AG04449 (cell line): ENCODE measurements around the gene TAPT1.

ENCODE experiments used
- CTCF ChIA-PET: fragments of 350-600 bp; formaldehyde crosslinking; extraction: SDS; loops from one replicate; lab custom pipeline; 2021; ENCODE audit warnings: antibody characterized with exemption; lab: Yijun Ruan, JAX
- POLR2A ChIA-PET: fragments of 400-600, 350-600 bp; formaldehyde crosslinking; extraction: SDS; loops from one replicate; lab custom pipeline; 2020; ENCODE audit warnings: antibody characterized with exemption, inconsistent platforms; lab: Yijun Ruan, JAX
- DNase-seq: peaks from one replicate; pipeline ENCODE4 v3.0.0-alpha.2; 2010; ENCODE audit warnings: low read depth, low spot score
- H3K4me3 ChIP-seq: 2 replicates; pipeline ENCODE4 v1.5.1; 2011; ENCODE audit warnings: low read depth, mild to moderate bottlenecking, control low read depth, low read length
- TF ChIP-seq, protein P1 (sequence below): IDR thresholded peaks from one replicate; pipeline ENCODE4 v1.5.1; 2011; ENCODE audit warnings: mild to moderate bottlenecking, moderate library complexity, low read length, control low read depth, inconsistent platforms; ENCODE audit not compliant: insufficient read depth; ENCODE audit errors: missing control alignments

TAPT1 gene

DNA sequence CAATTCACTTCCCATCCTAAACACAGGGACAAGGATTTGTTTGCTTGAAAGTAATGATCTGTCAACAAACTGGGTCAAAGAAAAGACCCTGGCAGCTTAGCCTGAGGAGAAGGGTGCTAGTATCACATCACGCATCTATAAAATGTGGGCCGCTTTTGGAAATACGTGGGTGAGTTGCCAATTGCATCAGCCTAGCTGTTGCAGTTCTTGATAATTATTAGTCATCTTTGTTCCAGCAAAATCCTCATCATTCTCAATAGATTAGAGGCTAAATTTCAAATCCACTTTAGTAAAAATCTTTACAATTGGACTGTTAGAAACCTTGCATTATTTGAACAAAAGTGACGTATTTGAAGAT, 33.6 kb upstream of the TAPT1 start:
- ChIA-PET POLR2A (no interaction called here), CTCF (interaction anchor here (0.9 to 1.7 kb wide), 2 partner anchors 63 to 296 kb away, joined by 3 read pairs; no protein-coding TSS in a partner anchor)
- TF ChIP-seq, protein P1, sequence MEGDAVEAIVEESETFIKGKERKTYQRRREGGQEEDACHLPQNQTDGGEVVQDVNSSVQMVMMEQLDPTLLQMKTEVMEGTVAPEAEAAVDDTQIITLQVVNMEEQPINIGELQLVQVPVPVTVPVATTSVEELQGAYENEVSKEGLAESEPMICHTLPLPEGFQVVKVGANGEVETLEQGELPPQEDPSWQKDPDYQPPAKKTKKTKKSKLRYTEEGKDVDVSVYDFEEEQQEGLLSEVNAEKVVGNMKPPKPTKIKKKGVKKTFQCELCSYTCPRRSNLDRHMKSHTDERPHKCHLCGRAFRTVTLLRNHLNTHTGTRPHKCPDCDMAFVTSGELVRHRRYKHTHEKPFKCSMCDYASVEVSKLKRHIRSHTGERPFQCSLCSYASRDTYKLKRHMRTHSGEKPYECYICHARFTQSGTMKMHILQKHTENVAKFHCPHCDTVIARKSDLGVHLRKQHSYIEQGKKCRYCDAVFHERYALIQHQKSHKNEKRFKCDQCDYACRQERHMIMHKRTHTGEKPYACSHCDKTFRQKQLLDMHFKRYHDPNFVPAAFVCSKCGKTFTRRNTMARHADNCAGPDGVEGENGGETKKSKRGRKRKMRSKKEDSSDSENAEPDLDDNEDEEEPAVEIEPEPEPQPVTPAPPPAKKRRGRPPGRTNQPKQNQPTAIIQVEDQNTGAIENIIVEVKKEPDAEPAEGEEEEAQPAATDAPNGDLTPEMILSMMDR, result no peak
- no peak for DNase-seq
- H3K4me3 ChIP-seq, result no peak overlapping the region

DNA sequence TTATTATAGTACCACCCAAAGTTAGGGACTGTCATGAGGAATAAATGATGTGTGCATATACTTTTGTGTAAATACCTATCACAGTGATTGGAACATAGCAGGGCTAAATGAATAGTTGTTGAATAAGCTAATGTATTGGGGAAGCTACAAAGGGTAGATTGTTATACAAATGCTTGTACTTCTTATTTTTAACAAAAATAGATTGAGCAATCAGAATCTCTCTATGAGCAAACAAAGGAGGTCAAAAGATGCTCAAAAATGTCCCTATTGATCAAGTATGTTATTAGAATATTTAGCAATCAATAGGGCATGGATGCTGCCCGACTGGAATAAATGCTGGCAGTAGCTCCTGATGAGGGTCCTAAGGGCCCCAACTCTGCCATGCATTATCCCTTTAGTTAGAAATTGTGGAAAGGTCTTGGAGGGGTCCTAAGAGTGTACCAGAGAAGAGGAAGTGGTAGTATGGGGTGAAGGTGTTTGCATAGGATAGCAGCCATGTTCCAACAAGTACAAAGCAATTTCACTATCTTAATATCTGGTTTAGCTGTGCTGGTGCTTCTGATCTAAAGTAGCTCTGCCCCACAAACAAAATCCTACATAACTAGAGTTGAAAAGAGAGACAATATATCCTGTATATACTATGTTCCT, 33.1 kb upstream of the TAPT1 start:
- CTCF ChIA-PET, result interaction anchor here (0.6 to 1.7 kb wide), 4 partner anchors 54 to 295 kb away, joined by 3 to 4 read pairs (median 3); no protein-coding TSS in a partner anchor
- POLR2A ChIA-PET, result no interaction called here
- no peak overlapping the region for H3K4me3 ChIP-seq
- TF ChIP-seq, protein P1, result no peak
- DNase-seq, result no peak

DNA sequence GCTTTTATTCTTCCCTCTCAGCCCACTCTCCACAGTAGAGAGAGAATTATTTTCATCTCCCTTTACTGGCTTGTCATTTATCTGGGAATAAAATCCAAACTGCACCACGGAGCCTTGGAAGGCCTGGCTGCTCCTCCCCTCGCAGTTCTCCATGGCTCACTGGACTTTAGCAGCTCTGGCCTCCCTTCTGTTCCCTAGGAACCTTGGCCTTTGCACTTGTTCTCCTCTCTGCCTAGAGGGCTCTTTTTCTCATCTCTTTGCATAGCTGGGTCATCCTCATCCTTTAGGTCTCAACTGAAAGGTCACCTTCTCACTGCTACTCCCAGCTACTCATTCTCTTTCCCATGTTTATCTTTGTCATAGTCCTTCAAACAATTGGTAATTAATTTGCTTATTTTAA, 31.3 kb upstream of the TAPT1 start:
- POLR2A ChIA-PET, result no interaction called here
- no peak overlapping the region for H3K4me3 ChIP-seq
- CTCF ChIA-PET, result interaction anchor here (0.7 kb wide), 1 partner anchor 1189 kb away, joined by 3 read pairs; no protein-coding TSS in a partner anchor
- TF ChIP-seq, protein P1, result no peak
- DNase-seq, result no peak

DNA sequence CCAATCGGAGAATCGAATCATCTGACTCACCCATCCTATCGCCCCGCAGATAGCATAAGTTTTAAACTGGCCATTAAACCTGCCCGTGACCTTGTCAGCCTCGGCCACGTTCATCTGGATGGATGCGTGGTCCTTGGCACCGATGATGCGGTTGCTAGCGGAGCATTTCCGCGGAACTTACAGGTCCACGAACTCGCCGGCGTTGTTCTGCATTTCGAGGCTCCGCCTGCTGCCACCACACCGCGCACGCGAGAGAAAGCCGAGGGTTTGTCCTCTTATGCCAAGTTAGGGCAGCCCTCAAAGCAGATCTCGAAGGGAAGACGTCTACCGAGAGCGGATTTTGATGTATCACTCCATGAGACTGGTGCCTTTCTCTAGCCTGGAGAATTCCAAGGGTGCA, 30.1 kb upstream of the TAPT1 start:
- CTCF ChIA-PET, result interaction anchor here (0.7 to 1.7 kb wide), 3 partner anchors 8 to 51 kb away, joined by 3 to 8 read pairs (median 3); no protein-coding TSS in a partner anchor
- DNase-seq, result no peak
- POLR2A ChIA-PET, result no interaction called here
- no peak overlapping the region for H3K4me3 ChIP-seq
- TF ChIP-seq, protein P1, result no peak

DNA sequence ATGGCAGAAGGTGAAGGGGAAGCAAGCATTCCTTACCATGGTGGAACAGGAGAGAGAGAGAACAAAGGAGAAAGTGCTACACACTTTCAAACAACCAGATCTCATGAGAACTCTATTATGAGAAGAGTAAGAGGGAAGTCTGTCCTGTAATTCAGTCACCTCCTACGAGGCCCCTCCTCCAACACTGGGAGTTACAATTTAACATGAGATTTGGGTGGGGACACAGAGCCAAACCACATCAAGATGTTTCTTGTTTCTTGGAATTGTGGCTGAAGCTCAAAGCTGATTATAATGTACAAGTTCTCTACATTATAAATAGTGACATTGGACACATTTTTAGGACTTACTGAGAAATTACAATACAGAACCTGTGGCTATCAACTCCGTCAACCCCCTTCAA, 29.5 kb upstream of the TAPT1 start:
- TF ChIP-seq, protein P1, result no peak
- DNase-seq, result no peak
- POLR2A ChIA-PET, result no interaction called here
- H3K4me3 ChIP-seq, result no peak overlapping the region
- CTCF ChIA-PET, result interaction anchor here (0.7 to 1.7 kb wide), 3 partner anchors 9 to 50 kb away, joined by 3 to 8 read pairs (median 3); no protein-coding TSS in a partner anchor

DNA sequence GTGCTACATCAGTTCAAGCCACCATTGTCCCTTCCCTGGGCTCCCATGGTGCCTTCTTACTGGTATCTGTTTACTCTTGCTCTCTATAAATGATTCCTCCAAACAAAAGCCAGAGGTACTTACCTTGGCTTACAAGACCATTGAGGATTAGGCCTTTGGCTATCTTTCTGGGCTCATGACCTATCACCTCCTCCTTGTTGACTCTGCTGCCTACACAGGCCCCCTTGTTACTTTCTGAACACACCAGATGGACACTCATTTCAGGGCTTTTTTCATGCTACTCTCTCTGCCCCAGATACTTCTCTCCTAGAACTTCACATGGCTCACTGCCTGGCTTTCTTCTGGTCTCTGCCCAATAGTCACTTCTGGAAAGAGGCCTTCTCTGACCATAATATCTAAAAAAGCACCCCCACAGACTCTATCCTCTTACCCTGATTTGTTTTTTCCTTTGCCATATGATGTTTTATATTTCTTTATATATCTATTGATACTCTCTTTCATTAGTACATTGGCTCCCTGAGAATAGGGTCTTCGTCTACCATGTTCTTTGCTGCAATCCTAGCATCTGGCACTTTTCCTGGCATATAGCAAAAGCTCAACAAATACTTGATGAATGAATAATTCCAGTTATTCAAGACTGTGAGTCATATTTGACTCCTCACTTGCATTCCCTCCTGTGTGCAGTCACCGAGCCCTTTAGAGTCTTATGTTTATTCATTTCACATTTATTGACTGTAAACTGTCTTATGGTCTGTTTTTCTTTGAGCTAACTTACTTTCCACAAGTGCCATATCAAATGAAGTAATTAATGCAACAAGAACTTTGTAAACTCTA, 27.1 kb upstream of the TAPT1 start:
- H3K4me3 ChIP-seq, result no peak overlapping the region
- TF ChIP-seq, protein P1, result no peak
- peak; percentile 61 for DNase-seq
- ChIA-PET POLR2A (interaction anchor here (0.8 kb wide), 1 partner anchor 17 kb away, joined by 3 read pairs; no protein-coding TSS in a partner anchor), CTCF (interaction anchor here (1.1 kb wide), 1 partner anchor 12 kb away, joined by 4 read pairs; no protein-coding TSS in a partner anchor)
